ENCODE results near the gene EPAS1. TPM values are rescaled to one million over a fixed set of nuclear protein-coding genes. Genes with fewer than 3 reads are reported as not detected.

The EPAS1 gene
- total and polyA plus RNA-seq, 2 of the 13 experiments (the other 11 are each of a cell fraction or from before 2014, with no cell fraction given) = 47.1 to 182 TPM

- TF ChIP-seq ZBTB44 (CRISPR knock-in tag; IDR thresholded peaks at IDR 0.05) (no peak), ZBTB8A (CRISPR knock-in tag; IDR thresholded peaks at IDR 0.05; ENCODE audit: borderline replicate concordance, low read depth) (no peak), KMT2B (CRISPR knock-in tag; IDR thresholded peaks at IDR 0.05) (no peak), NFKB2 (CRISPR knock-in tag; IDR thresholded peaks at IDR 0.05; ENCODE audit: borderline replicate concordance) (no peak), PPARG (CRISPR knock-in tag; conservative IDR thresholded peaks at IDR 0.05) (no peak), BRF2 (CRISPR knock-in tag; IDR thresholded peaks at IDR 0.05) (no peak), ZUFSP (CRISPR knock-in tag; IDR thresholded peaks at IDR 0.05; ENCODE audit: borderline replicate concordance) (no peak), NR1H2 (CRISPR knock-in tag; IDR thresholded peaks at IDR 0.05; ENCODE audit: borderline replicate concordance, low read depth) (no peak), DNMT1 (CRISPR knock-in tag; IDR thresholded peaks at IDR 0.05) (no peak), ONECUT2 (CRISPR knock-in tag; IDR thresholded peaks at IDR 0.05) (no peak), DMAP1 (CRISPR knock-in tag; IDR thresholded peaks at IDR 0.05) (peak; percentile 55; the same call in 1 of the 2 replicates), ARID4A (CRISPR knock-in tag; IDR thresholded peaks at IDR 0.05; ENCODE audit: borderline replicate concordance) (no peak), KAT7 (CRISPR knock-in tag; IDR thresholded peaks at IDR 0.05; ENCODE audit: borderline replicate concordance) (peak; percentile 79; the same call in 1 of the 2 replicates), SAP130 (CRISPR knock-in tag; IDR thresholded peaks at IDR 0.05; ENCODE audit: low read depth) (peak; percentile 82), ZNF670 (CRISPR knock-in tag; IDR thresholded peaks at IDR 0.05; ENCODE audit: borderline replicate concordance) (0 out of 2 replicates have a peak, but pooled peaks have one; percentile 32), PCBP1 (IDR thresholded peaks at IDR 0.05; ENCODE audit: borderline replicate concordance, low read depth, low read length) (no peak), PLSCR1 (CRISPR knock-in tag; IDR thresholded peaks at IDR 0.05; ENCODE audit: borderline replicate concordance) (no peak), TEAD3 (CRISPR knock-in tag; optimal IDR thresholded peaks at IDR 0.05; ENCODE audit: borderline replicate concordance) (peak; percentile 46), MAFF (IDR thresholded peaks at IDR 0.05; ENCODE audit: low read depth, low read length) (no peak), ZIK1 (CRISPR knock-in tag; IDR thresholded peaks at IDR 0.05; ENCODE audit: borderline replicate concordance, low read depth) (no peak)
Observed at GRCh38 chr2:46416739-46417403, 119.7 kb downstream of the EPAS1 start (continued).
